ENCODE measurements around the gene BCAS1.
A peak's percentile ranks its signal among the peaks of the same experiment; 100 is the strongest.

BCAS1 gene

GRCh38 chr20:53903652-53903987, 166.8 kb downstream of the BCAS1 start:
- Histone ChIP-seq H3K4me3 (ENCODE audit: low read length) (no peak overlapping the region), H3K9ac (ENCODE audit: low read length) (no peak overlapping the region), H3K4me2 (ENCODE audit: low read length) (no peak overlapping the region), H3K79me2 (ENCODE audit: low read length) (no peaks in the 10 kb centered on the region), H3K36me3 (replicated peaks; ENCODE audit: low read depth, low read length) (no peaks in the 10 kb centered on the region), H3K9me3 (ENCODE audit: insufficient read depth, low read length) (no peaks in the 10 kb centered on the region), H3K4me1 (ENCODE audit: low read length) (peaks cover 23% of the 10 kb centered on the region), H4K20me1 (ENCODE audit: insufficient read depth, low read length) (no peaks in the 10 kb centered on the region), H3K27me3 (ENCODE audit: low read depth, low read length) (no peaks in the 10 kb centered on the region), H2AFZ (ENCODE audit: low read depth, low read length) (no peak overlapping the region), H3K27ac (ENCODE audit: low read length) (no peak overlapping the region)
- TF ChIP-seq EZH2phosphoT487 (IDR thresholded peaks at IDR 0.05; ENCODE audit: low read depth) (no peak), CTCF (IDR thresholded peaks at IDR 0.05; ENCODE audit: low read depth, low read length) (no peak)

DNA sequence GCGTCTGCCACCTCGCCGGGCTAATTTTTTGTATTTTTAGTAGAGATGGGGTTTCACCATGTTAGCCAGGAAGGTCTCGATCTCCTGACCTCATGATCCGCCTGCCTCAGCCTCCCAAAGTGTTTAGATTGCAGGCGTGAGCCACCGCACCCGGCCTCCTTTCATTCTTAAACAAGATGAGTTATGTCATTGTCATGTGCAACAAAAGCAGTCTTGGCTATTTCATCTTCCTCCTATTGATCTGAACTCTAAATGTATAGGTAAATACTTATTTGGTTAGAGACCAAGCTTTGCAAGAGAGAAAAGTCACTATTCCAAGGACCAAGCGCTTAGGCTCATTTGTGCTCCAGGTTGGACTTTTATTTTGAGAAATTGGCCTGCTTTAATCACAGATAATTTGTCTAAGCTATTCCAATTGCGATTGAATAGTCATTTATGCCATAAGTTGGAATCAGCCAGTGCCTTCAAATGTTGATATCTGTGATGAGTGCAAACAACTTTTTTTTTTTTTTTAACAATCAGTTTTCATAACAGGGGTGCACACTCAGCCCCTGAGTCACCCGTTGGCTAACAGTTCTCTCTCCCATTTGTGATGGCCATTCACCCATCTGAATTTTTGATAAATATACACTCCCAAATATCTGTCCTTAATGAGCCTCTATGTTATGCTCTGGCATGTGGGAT, 167.3 kb downstream of the BCAS1 start:
- Histone ChIP-seq H3K4me3 (ENCODE audit: low read length) (no peak overlapping the region), H4K20me1 (ENCODE audit: insufficient read depth, low read length) (no peaks in the 10 kb centered on the region), H3K9me3 (ENCODE audit: insufficient read depth, low read length) (no peaks in the 10 kb centered on the region), H3K79me2 (ENCODE audit: low read length) (no peaks in the 10 kb centered on the region), H3K4me1 (ENCODE audit: low read length) (peaks cover 23% of the 10 kb centered on the region), H3K9ac (ENCODE audit: low read length) (no peak overlapping the region), H3K4me2 (ENCODE audit: low read length) (no peak overlapping the region), H3K36me3 (replicated peaks; ENCODE audit: low read depth, low read length) (no peaks in the 10 kb centered on the region), H3K27ac (ENCODE audit: low read length) (no peak overlapping the region), H3K27me3 (ENCODE audit: low read depth, low read length) (peaks cover under 1% of the 10 kb centered on the region; the same call in 1 of the 2 replicates), H2AFZ (ENCODE audit: low read depth, low read length) (no peak overlapping the region)
- TF ChIP-seq CTCF (IDR thresholded peaks at IDR 0.05; ENCODE audit: low read depth, low read length) (no peak), EZH2phosphoT487 (IDR thresholded peaks at IDR 0.05; ENCODE audit: low read depth) (no peak)

DNA sequence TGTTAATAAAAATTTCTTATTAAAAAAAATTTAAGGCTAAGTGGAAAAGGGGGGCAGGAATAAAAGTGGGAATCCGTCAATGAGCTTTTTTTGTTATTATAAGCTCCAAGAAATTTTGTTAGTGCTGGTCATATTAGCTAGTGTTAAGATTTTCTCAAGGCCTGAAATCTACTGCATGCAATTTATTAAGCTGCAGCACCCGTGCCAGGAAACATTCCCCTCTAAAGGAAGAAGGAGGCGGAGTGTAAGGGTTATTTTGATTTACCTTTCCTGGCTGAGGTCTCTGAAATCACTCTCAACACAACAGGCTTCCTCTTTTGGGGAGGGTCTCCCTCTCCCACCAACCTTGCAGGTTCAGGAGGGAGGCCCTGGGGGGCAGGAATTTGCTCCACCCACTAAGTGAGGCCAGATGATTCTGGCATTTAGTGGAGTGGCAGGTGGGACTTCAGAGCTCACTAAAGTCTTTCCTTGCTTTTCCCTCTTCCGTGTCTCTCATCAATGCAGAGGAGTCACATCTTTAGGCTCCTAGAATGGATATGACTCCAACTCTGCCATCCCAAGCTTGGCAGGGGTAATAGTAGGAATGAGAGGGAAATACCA, 168.8 kb downstream of the BCAS1 start:
- H3K4me2 ChIP-seq (ENCODE audit: low read length) = no peak overlapping the region
- H3K4me1 ChIP-seq (ENCODE audit: low read length) = peaks cover 23% of the 10 kb centered on the region
- H3K9ac ChIP-seq (ENCODE audit: low read length) = no peak overlapping the region
- no peak overlapping the region for H3K27ac ChIP-seq (ENCODE audit: low read length)
- TF ChIP-seq CTCF (IDR thresholded peaks at IDR 0.05; ENCODE audit: low read depth, low read length) (no peak), EZH2phosphoT487 (IDR thresholded peaks at IDR 0.05; ENCODE audit: low read depth) (no peak)
- no peaks in the 10 kb centered on the region for H4K20me1 ChIP-seq (ENCODE audit: insufficient read depth, low read length)
- H3K27me3 ChIP-seq (ENCODE audit: low read depth, low read length) = peaks cover 5% of the 10 kb centered on the region; the same call in 1 of the 2 replicates
- H3K79me2 ChIP-seq (ENCODE audit: low read length) = no peaks in the 10 kb centered on the region
- no peaks in the 10 kb centered on the region for H3K9me3 ChIP-seq (ENCODE audit: insufficient read depth, low read length)
- no peak overlapping the region for H2AFZ ChIP-seq (ENCODE audit: low read depth, low read length)
- no peak overlapping the region for H3K4me3 ChIP-seq (ENCODE audit: low read length)
- no peaks in the 10 kb centered on the region for H3K36me3 ChIP-seq (replicated peaks; ENCODE audit: low read depth, low read length)

DNA sequence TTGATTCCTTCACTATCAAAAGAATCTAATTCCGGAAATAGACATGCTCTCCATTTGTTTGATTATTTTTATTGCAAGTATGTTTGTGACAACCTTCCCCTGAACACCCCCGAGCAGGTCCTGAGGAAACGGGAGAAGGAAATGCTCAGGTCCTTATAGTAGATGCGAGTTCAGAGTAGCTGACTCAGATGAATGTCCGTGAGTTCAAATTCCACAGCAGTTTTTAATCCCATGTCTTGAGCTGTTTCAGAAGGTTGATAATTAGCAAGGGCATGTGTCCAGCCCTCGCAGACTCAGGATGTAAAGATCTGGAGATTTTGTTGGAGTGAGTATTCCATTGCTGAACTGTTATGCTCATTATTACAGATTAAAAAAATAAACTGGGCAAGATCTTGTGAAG, 169.3 kb downstream of the BCAS1 start:
- no peak overlapping the region for H3K9ac ChIP-seq (ENCODE audit: low read length)
- H2AFZ ChIP-seq (ENCODE audit: low read depth, low read length) = no peak overlapping the region
- no peak for TF ChIP-seq CTCF (IDR thresholded peaks at IDR 0.05; ENCODE audit: low read depth, low read length)
- no peak for TF ChIP-seq EZH2phosphoT487 (IDR thresholded peaks at IDR 0.05; ENCODE audit: low read depth)
- no peak overlapping the region for H3K4me3 ChIP-seq (ENCODE audit: low read length)
- H3K27me3 ChIP-seq (ENCODE audit: low read depth, low read length) = peaks cover 5% of the 10 kb centered on the region; the same call in 1 of the 2 replicates
- no peaks in the 10 kb centered on the region for H3K79me2 ChIP-seq (ENCODE audit: low read length)
- no peaks in the 10 kb centered on the region for H4K20me1 ChIP-seq (ENCODE audit: insufficient read depth, low read length)
- H3K4me2 ChIP-seq (ENCODE audit: low read length) = 0 out of 2 replicates have a peak overlapping the region, but pooled peaks have one; percentile 32
- H3K36me3 ChIP-seq (replicated peaks; ENCODE audit: low read depth, low read length) = no peaks in the 10 kb centered on the region
- no peak overlapping the region for H3K27ac ChIP-seq (ENCODE audit: low read length)
- H3K4me1 ChIP-seq (ENCODE audit: low read length) = peaks cover 23% of the 10 kb centered on the region
- no peaks in the 10 kb centered on the region for H3K9me3 ChIP-seq (ENCODE audit: insufficient read depth, low read length)

All from OCI-LY3 (cell line).